ENCODE measurements around the gene TGOLN2. TPM values are rescaled to one million over a fixed set of nuclear protein-coding genes. Genes with fewer than 3 reads are reported as not detected.
A peak's percentile ranks its signal among the peaks of the same experiment; 100 is the strongest.
"Not testable (repeated sequence)": the region's sequence is repeated elsewhere in the genome, so short reads cannot be mapped to it uniquely, and the experiment has no call there.

TGOLN2 gene
- total RNA-seq, 2 experiments from 2014 or later = 76.9 to 78.6 TPM

DNA sequence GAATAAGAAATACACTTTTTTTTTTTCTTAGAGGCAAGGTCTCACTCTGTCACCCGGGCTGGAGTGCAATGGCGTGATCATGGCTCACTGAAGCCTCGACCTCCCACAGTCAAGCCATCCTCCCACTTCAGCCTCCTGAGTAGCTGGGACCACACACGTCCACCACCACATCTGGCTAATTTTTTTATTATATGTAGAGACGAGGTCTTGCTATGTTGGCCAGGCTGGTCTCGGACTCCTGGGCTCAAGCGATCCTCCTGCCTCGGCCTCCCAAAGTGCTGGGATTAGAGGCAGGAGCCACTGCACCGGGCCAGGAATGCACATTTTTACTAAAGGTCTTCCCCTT is 2.4 kb downstream of the TGOLN2 start:
- peaks cover 69% of the 10 kb centered on the region for H3K36me3 ChIP-seq (ENCODE audit: insufficient read depth, low read length)
- peak overlapping the region; percentile 93 for H3K4me3 ChIP-seq (ENCODE audit: low read depth, low read length, poor library complexity, severe bottlenecking)
- no peak overlapping the region for H3K27ac ChIP-seq (ENCODE audit: low read depth, low read length, poor library complexity, severe bottlenecking)
- TF ChIP-seq CTCF (conservative IDR thresholded peaks at IDR 0.05; ENCODE audit: low read length) (no peak), EZH2phosphoT487 (IDR thresholded peaks at IDR 0.05; ENCODE audit: borderline replicate concordance, low read depth, low read length) (no peak)
- H3K4me1 ChIP-seq (ENCODE audit: insufficient read depth, low read length, poor library complexity, severe bottlenecking) = peaks cover 37% of the 10 kb centered on the region
- peaks cover 76% of the 10 kb centered on the region for H3K79me2 ChIP-seq (ENCODE audit: insufficient read depth, low read depth, low read length)
- H3K4me2 ChIP-seq (ENCODE audit: low read length) = peak overlapping the region; percentile 99
- H4K20me1 ChIP-seq (ENCODE audit: insufficient read depth, low read length) = peaks cover 43% of the 10 kb centered on the region
- H2AFZ ChIP-seq (ENCODE audit: low read length) = no peak overlapping the region
- BruUV-seq (replicated peaks) = no TSS peak
- H3K9me3 ChIP-seq (ENCODE audit: low read length) = no peaks in the 10 kb centered on the region
- ChIA-PET POLR2A (interaction anchor here (0.6 kb wide), 1 partner anchor 348 kb away, joined by 5 read pairs; no protein-coding TSS in a partner anchor), CTCF (ENCODE audit: unreplicated experiment) (no interaction called here)
- DNase-seq (ENCODE audit: low spot score) = no peak
- intact Hi-C loops (cut with micrococcal nuclease; ENCODE audit: unreplicated experiment) = no loop called here
- H3K9me2 ChIP-seq (ENCODE audit: insufficient read depth, low read length) = no peaks in the 10 kb centered on the region

GRCh38 chr2:85324639-85325465 is 2.9 kb downstream of the TGOLN2 start:
- H3K9me3 ChIP-seq (ENCODE audit: low read length) = no peaks in the 10 kb centered on the region
- peaks cover 82% of the 10 kb centered on the region for H3K79me2 ChIP-seq (ENCODE audit: insufficient read depth, low read depth, low read length)
- POLR2A ChIA-PET = interaction anchor here (0.6 to 1.8 kb wide), 4 partner anchors 10 to 294 kb away, joined by 3 to 6 read pairs (median 3); partner anchors contain the start of genes ELMOD3 and RETSAT
- BruUV-seq (replicated peaks) = no TSS peak
- H3K9me2 ChIP-seq (ENCODE audit: insufficient read depth, low read length) = no peaks in the 10 kb centered on the region
- no peak for TF ChIP-seq CTCF (conservative IDR thresholded peaks at IDR 0.05; ENCODE audit: low read length)
- TF ChIP-seq EZH2phosphoT487 (IDR thresholded peaks at IDR 0.05; ENCODE audit: borderline replicate concordance, low read depth, low read length) = no peak
- DNase-seq (ENCODE audit: low spot score) = no peak
- peaks cover 43% of the 10 kb centered on the region for H4K20me1 ChIP-seq (ENCODE audit: insufficient read depth, low read length)
- H3K4me3 ChIP-seq (ENCODE audit: low read depth, low read length, poor library complexity, severe bottlenecking) = peak overlapping the region; percentile 93
- H3K4me1 ChIP-seq (ENCODE audit: insufficient read depth, low read length, poor library complexity, severe bottlenecking) = peaks cover 37% of the 10 kb centered on the region
- H3K36me3 ChIP-seq (ENCODE audit: insufficient read depth, low read length) = peaks cover 75% of the 10 kb centered on the region
- CTCF ChIA-PET (ENCODE audit: unreplicated experiment) = no interaction called here
- no peak overlapping the region for H3K27ac ChIP-seq (ENCODE audit: low read depth, low read length, poor library complexity, severe bottlenecking)
- peak overlapping the region; percentile 99 for H3K4me2 ChIP-seq (ENCODE audit: low read length)
- intact Hi-C loops (cut with micrococcal nuclease; ENCODE audit: unreplicated experiment) = no loop called here
- H2AFZ ChIP-seq (ENCODE audit: low read length) = no peak overlapping the region

DNA sequence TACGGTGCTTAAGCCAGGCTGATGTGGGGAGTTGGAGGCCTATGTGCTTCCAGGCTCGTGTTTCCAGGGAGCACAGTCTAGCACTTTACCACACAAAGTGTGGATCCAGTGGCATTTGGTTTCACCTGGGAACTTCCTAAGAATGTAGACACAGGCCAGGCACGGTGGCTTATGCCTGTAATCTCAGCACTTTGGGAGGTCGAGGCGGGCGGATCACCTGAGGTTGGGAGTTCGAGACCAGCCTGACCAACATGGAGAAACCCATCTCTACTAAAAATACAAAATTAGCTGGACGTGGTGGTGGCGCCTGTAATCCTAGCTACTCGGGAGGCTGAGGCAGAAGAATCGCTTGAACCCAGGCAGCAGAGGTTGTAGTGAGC is 3.8 kb downstream of the TGOLN2 start:
- H3K9me3 ChIP-seq (ENCODE audit: low read length); intact Hi-C loops (cut with micrococcal nuclease; ENCODE audit: unreplicated experiment); DNase-seq (ENCODE audit: low spot score); H3K9me2 ChIP-seq (ENCODE audit: insufficient read depth, low read length); H3K27ac ChIP-seq (ENCODE audit: low read depth, low read length, poor library complexity, severe bottlenecking); H3K4me3 ChIP-seq (ENCODE audit: low read depth, low read length, poor library complexity, severe bottlenecking); H2AFZ ChIP-seq (ENCODE audit: low read length); BruUV-seq (replicated peaks); CTCF ChIA-PET (ENCODE audit: unreplicated experiment): not testable (repeated sequence)
- Histone ChIP-seq H3K4me1 (ENCODE audit: insufficient read depth, low read length, poor library complexity, severe bottlenecking) (peaks cover 32% of the 10 kb centered on the region), H3K36me3 (ENCODE audit: insufficient read depth, low read length) (peaks cover 84% of the 10 kb centered on the region), H3K79me2 (ENCODE audit: insufficient read depth, low read depth, low read length) (peaks cover 84% of the 10 kb centered on the region), H3K4me2 (ENCODE audit: low read length) (peak overlapping the region; percentile 16; the same call in 1 of the 2 replicates), H4K20me1 (ENCODE audit: insufficient read depth, low read length) (peaks cover 43% of the 10 kb centered on the region)
- POLR2A ChIA-PET = interaction anchor here (0.6 to 1.8 kb wide), 5 partner anchors 9 to 295 kb away, joined by 3 to 6 read pairs (median 3); partner anchors contain the start of genes ELMOD3 and RETSAT

Measured in OCI-LY7 (cell line).